ENCODE results near the gene MRTFB.

GRCh38 chr16:14070877-14071575, at the start of gene MRTFB:
- TF ChIP-seq POLR2A (IDR thresholded peaks at IDR 0.05; ENCODE audit: low read length) (no peak), GATA1 (IDR thresholded peaks at IDR 0.05; ENCODE audit: low read depth, low read length) (no peak)

All from erythroblast (primary cell).